ENCODE measurements around the gene NSG1.

- TF ChIP-seq EZH2phosphoT487 (IDR thresholded peaks at IDR 0.05; ENCODE audit: insufficient read depth, low read depth), result no peak
- no peak for TF ChIP-seq EZH2 (IDR thresholded peaks at IDR 0.05; ENCODE audit: insufficient read depth, poor library complexity, severe bottlenecking)
Observed at GRCh38 chr4:4358093-4358854, 28.6 kb upstream of the NSG1 start.

Measured in GM23248 (cell line).